ENCODE results near the gene GIMAP8.
"Not testable (repeated sequence)": the region's sequence is repeated elsewhere in the genome, so short reads cannot be mapped to it uniquely, and the experiment has no call there.

DNA sequence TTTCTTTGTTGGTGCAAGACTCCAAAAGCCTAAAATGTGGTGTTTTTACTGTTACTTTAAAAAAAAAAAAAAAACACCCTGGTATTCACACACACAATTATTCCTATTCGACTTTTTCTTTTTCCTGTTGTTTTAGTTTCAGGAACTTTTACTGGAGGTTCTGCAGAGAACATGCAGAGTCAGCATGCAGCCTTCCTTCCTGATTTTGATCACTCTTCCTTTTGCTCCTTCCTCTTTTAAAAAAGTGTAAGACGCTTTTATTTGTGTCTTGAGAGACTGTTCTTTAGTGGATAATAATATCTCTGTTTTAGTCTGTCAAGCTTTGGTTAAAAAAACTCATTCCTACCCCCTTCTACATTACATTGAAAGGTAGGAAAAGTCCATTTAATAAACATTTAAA is 33.1 kb downstream of the GIMAP8 start:
- TF ChIP-seq, protein P1, sequence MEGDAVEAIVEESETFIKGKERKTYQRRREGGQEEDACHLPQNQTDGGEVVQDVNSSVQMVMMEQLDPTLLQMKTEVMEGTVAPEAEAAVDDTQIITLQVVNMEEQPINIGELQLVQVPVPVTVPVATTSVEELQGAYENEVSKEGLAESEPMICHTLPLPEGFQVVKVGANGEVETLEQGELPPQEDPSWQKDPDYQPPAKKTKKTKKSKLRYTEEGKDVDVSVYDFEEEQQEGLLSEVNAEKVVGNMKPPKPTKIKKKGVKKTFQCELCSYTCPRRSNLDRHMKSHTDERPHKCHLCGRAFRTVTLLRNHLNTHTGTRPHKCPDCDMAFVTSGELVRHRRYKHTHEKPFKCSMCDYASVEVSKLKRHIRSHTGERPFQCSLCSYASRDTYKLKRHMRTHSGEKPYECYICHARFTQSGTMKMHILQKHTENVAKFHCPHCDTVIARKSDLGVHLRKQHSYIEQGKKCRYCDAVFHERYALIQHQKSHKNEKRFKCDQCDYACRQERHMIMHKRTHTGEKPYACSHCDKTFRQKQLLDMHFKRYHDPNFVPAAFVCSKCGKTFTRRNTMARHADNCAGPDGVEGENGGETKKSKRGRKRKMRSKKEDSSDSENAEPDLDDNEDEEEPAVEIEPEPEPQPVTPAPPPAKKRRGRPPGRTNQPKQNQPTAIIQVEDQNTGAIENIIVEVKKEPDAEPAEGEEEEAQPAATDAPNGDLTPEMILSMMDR (IDR thresholded peaks at IDR 0.05), result not testable (repeated sequence)
- not testable (repeated sequence) for TF ChIP-seq SIN3A (IDR thresholded peaks at IDR 0.05; ENCODE audit: borderline replicate concordance, insufficient read depth, low read depth, low read length)
